OCI-LY7 (cell line): ENCODE results near the gene SPAG16.

ENCODE experiments used
- CTCF ChIP-seq: fragments of 200-600 bp; sonication (generic); conservative IDR thresholded peaks from 2 replicates; pipeline ENCODE4 v1.5.1; 2014; ENCODE audit warnings: mild to moderate bottlenecking, antibody characterized with exemption, low read length, moderate library complexity, mixed read lengths
- EZH2phosphoT487 ChIP-seq: fragments of 200-600 bp; sonication (generic); IDR thresholded peaks from 2 replicates; pipeline ENCODE4 v1.6.1; 2018; ENCODE audit warnings: low read depth, borderline replicate concordance, mild to moderate bottlenecking, mixed run types, antibody characterized with exemption, low read length, moderate library complexity, mixed read lengths

- TF ChIP-seq CTCF (no peak), EZH2phosphoT487 (no peak)
Measured at GRCh38 chr2:214264171-214264570, 979.9 kb downstream of the SPAG16 start.
